ENCODE data around the gene FAM25G. TPM values are rescaled to one million over a fixed set of nuclear protein-coding genes. Genes with fewer than 3 reads are reported as not detected.

Gene FAM25G
- not detected in 2 replicates for total RNA-seq

GRCh38 chr10:47491600-47491999 lies at the start of gene FAM25G:
TSS of gene FAM25G (minus strand) at chr10:47491700. CDS start at chr10:47491674, 26 bp downstream.

GRCh38 chr10:47523475-47523874 lies 32.0 kb upstream of the FAM25G start, which contains the start of gene AGAP9:
TSS of gene AGAP9 (minus strand) at chr10:47523638. CDS start at chr10:47523526, 112 bp downstream.

GRCh38 chr10:47483923-47484322 lies 7.6 kb downstream of the FAM25G start, which contains the start of gene ANXA8:
TSS of gene ANXA8 (minus strand) at chr10:47484115. CDS start at chr10:47483933, 182 bp downstream.

Other genes with a start within 250 kb of the FAM25G start
- not detected in 2 replicates for gene GDF10, start 191.5 kb downstream of the FAM25G start, total RNA-seq
- gene GDF2, start 169.2 kb downstream of the FAM25G start, total RNA-seq, result not detected in 2 replicates
- gene RBP3, start 143.3 kb downstream of the FAM25G start, total RNA-seq, result not detected in 2 replicates
- 0.07 and 0.15 TPM in 2 replicates for gene ZNF488, start 107.4 kb downstream of the FAM25G start, total RNA-seq
- gene ANXA8, start 7.6 kb downstream of the FAM25G start, total RNA-seq, result not detected in 2 replicates
- gene AGAP9, start 31.9 kb upstream of the FAM25G start, total RNA-seq, result 1.3 and 1.8 TPM in 2 replicates

Data from mammary microvascular endothelial cell (primary cell).